Glomerular visceral epithelial cell (primary cell): ENCODE data around the gene FMN2.

Experiments used
- DNase-seq: peaks from one replicate; pipeline ENCODE4 v3.0.0-alpha.2; 2016; ENCODE audit errors: extremely low spot score

Gene FMN2

DNA sequence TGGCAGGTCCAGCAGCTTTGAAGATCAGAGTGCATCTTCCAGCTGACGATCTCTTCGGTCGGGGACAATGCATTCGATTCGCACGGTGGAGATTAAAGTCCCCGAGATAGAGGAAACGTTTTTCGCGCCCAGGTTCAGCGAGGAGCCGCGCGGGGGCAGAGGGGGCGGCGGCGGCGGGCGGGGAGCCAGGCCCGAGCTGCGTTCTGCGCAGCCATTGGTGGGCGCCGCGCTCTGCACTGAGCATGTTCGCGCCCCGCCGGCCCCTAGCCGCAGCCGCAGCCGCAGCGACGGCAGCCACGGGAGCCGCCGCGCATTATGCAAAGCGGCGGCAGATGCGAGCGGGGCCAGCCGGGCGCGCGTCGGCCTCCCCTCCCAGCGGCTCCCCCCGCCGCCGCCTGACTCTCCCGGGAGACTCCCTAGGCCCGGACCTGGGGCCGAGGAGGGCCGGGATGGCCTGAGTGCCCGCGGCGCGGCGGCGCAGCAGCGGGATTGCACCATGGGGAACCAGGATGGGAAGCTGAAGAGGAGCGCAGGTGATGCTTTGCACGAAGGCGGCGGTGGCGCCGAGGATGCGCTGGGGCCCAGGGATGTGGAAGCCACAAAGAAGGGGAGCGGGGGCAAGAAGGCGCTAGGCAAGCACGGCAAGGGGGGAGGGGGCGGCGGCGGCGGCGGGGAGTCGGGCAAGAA lies at the start of gene FMN2:
TSS of gene FMN2 (plus strand) at position 270 of the 687 bp plus-strand sequence. CDS start at position 497, 227 bp downstream.
- peak; percentile 63 for DNase-seq

DNA sequence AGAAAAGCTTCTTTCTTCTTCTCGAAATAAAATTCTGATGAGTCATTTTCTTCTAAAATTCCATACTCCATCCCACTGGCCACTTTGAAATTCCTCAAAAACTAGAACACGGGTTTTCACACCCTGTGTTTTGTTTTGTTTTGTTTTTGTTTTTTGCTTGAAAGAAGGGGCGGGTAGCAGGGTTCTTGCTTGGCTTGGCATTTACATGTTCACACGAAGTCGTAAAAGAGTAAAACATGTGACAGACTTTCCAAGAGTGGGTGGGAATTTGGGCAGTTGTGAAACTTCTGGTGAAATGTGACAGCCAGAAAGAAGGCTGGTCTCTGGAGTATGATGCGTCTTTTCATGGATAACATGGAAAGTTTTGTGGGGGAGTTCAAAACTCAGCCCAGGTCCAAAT lies 47.1 kb upstream of the FMN2 start:
- DNase-seq = no peak

DNA sequence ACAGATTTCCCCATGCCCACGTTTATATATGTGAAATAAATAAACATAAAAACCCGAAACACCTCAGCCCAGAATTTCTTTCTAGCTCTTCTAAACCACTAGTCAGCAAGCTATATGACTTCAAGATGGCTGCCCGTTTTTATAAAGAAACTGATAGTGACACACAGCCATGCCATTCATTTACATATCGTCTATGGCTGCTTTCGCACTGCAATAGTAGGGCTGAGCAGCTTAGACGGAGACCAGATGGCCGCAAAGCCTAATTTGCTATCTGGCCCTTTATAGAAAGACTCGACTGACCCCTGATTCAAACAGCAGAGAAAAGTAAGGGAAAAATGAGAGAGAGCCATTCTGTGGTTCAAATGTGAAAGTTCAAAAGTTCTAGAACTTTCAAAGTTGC lies 45.7 kb upstream of the FMN2 start:
- DNase-seq = no peak

DNA sequence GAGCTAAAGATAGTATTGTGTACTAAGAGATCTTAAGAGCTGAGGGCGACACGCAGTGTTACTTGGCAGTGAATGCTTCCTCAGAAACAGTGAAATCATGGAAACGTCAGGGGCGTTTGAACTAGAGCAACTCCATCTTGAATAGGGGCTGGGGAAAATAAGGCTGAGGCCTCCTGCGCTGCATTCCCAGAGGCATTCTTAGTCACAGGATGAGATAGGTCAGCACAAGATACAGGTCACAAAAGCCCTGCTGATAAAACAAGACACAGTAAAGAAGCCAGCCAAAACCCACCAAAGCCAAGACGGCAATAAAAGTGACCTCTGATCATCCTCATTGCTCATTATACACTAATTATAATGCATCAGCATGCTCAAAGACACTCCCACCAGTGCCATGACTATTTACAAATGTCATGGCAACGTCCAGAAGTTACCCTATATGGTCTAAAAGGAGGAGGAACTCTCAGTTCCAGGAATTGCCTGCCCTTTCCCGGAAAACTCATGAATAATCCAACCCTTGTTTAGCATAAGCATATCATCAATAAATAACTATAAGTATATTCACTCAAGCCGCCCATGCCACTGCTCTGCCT lies 37.5 kb upstream of the FMN2 start:
- DNase-seq = no peak

DNA sequence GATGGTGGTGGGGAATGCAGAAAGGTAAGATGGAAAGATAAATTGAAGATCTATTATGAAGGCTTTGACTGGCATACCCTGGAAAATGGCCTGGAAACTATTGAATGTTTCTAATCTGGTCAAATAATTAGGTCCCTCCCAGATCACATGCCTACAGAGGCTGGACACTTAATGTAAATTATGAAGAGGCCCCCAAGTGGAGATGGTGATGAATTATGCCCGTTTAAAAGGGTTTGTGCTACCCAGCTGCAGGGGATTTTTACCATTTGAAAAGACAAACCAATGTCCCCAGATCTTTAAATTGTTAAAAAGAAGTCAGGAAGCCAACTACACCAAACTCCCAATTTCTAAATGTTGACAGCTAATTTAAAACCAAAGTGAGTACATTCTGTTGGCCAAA lies 35.7 kb upstream of the FMN2 start:
- no peak for DNase-seq

DNA sequence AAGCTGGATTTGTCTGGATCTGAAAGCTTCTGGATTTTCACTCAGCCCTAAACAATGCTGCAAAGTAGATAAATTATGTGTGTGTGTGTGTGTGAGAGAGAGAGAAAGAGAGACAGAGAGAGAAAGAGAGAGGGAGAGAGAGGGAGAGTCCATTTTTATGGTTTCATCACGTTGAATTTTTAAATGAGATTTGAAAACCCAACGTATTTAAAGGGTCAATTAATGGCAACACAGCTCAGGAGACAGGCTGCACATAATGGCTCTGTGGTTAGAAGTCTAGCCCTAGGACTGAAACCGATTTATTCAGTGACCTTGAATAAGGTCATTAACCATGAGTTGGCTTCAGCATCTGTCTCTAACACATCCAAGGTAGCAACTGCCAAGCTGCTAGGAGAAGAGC lies 35.3 kb upstream of the FMN2 start:
- no peak for DNase-seq

DNA sequence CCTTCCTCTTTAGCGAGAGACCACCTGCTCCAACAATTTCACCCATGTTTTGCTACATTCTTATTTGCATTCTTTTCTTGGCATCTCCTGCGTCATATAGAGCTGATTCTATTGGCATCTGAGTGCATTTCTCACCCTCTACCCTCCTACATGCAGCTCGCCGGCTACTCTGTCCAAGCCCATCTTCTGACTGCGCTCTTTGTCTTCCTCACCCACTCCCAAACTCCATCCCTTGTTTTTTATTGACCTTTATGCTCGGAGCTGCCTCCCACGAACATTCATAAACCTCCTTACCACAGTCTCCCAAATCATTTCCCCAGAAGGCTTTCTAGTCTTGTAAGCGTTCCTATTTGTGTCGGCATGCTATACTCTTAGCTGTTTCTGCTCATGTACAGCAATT lies 33.6 kb upstream of the FMN2 start:
- DNase-seq = no peak

DNA sequence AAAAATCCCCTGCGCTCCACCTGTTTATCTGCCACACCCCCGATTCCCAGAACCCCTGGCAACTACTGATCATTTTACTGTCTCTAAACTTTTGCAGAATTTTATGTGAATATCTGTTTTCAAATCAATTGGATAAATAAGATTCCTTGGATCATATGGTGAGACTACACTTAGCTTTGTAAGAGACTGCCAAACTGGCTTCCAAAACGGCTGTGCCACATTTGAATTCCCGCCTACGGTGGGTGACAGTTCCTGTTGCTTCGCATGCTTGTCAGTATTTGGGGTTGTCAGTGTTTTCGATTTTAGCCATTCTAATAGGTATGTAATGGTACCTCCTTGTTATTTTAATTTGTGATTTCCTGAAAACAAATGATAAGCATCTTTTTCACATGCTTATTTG lies 22.7 kb upstream of the FMN2 start:
- DNase-seq = no peak

DNA sequence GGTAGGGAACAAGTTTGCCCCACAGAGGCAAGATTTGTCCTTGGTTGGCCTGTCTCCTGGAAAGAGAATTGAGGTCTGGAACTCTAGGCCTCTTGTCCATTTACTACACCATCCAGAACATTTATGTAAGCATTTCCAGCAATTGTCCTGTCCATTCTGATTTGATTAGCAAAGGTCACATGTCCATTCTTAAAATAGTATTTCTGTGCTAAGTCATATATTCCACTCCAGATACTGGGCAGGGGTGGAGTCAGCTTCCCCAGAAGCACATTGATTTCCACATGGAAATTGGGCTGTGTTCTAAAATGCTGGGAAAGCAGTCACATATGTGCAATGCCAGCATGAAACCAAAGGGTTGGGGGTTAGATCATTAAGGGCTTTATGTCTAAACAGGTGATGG lies 21.5 kb upstream of the FMN2 start:
- no peak for DNase-seq

DNA sequence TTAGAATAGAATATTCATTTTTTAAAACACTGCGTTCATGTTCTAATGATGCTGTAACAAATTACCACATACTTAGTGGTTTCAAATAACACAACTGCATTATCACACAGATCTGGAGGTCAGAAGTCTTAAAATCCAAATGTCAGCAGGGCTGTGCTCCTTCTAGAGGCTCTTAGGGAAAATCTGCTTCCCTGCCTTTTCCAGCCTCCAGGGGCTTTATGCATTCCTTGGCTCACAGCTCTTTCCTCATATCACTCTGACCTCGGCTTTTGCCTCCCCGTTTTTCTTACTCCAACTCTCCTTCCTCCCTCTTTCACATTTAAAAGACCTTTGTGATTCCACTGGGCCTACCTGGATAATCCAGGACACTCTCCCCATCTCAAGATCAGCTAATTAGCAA lies 18.6 kb upstream of the FMN2 start:
- no peak for DNase-seq

DNA sequence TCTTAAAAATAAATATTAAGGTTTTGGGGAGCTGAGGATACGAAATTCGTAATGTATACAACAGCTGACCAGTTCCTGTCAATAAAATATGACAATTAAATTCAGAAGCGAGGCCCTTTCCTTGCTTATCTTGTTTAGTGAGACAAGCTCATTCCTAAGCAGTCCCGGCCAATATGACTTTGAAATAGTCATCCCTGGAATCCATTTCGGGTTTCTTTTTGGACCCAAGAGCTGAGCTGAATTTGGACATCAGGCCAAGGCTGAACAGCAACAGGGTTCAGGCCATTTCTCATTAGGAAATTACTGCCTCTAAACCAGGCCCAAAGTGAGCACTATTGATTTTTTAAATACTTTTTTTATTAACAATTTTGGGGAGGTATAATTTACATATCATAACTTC lies 17.3 kb upstream of the FMN2 start:
- no peak for DNase-seq

DNA sequence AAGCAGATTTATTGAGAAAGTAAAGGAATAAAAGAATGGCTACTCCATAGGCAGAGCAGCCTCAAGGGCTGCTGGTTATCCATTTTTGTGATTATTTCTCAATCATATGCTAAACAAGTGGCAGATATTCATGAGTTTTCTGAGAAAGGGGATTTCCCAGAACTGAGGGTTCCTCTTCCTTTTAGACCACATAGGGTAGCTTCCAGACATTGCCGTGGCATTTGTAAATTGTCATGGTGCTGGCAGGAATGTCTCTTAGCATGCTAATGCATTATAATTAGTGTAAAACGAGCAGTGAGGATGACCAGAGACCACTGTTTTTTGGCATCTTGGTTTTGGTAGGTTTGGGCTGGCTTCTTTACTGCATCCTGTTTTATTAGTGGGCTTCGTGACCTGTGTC lies 16.8 kb upstream of the FMN2 start:
- DNase-seq = no peak

DNA sequence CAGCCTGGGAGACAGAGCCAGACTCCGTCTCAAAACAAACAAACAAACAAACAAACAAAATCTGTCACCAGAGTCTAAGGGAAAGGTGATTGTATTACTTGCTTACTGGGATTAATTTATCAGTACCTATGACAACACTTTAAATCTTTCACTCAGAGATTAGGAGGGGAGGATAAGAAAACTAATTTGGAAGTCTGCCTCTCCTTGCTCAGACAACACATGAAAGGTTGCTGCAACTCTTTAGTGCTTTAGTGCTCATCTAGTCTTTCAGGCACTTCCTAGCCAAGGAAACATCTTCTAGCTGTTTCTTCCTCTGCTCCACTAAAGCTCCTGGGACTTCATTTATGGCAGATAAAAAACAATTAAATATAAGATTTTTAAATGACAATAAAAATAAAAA lies 7.3 kb upstream of the FMN2 start:
- no peak for DNase-seq

DNA sequence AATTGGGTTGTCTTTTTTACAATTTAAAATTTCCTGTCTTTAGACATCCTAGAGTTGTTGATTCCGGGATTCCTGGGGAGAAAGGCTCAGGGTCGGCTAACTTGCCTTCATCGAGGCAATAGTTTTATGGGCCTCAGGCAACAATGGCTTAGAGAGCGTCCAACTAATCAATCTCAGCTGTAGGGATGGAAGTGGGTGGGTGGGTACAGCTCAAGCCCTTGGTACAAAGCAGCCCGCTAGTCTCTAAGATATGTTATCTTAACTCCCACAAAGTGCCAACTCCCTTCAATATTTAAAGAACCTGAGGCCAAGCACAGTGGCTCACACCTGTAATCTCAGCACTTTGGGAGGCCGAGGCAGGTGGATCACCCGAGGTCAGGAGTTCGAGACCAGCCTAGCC lies 6.9 kb upstream of the FMN2 start:
- DNase-seq = no peak

DNA sequence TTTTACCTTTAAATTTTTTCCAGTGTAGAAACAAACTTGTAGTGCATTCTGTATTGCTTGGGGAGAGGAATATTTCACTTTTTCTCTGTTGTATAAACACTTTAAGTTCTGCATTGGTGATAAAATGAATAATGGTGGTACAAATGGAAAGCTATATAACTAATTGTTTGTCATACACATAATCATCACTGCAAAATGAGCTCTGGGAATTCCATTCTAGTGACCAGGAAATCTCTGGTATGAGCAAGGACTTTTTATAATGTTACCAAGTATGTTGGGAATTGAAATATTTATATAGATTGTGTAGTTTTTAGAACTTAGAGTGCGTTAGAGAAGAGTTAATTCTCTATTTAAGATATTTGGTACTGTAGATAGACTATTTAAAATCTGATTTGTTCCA lies 5.0 kb upstream of the FMN2 start:
- no peak for DNase-seq

DNA sequence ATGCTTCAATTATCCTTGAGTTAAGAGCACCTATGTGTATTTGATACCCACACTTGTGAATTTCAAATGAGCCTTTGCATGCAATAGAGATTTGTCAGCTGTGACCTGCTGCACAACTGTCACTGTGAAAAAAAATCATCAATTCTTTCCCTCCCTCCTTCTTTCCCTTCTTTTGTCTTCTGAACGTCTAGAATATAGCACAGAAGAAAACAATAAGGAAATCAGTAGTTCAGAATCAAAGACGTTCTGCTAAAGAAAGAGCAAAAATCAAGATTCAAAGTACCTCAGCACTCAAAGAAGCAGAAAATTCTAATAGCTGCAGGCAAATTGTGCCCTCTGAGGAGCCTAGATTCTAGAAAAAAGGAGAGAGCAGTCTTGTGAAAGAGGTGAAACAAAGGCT lies 1.7 kb upstream of the FMN2 start:
- DNase-seq = no peak

DNA sequence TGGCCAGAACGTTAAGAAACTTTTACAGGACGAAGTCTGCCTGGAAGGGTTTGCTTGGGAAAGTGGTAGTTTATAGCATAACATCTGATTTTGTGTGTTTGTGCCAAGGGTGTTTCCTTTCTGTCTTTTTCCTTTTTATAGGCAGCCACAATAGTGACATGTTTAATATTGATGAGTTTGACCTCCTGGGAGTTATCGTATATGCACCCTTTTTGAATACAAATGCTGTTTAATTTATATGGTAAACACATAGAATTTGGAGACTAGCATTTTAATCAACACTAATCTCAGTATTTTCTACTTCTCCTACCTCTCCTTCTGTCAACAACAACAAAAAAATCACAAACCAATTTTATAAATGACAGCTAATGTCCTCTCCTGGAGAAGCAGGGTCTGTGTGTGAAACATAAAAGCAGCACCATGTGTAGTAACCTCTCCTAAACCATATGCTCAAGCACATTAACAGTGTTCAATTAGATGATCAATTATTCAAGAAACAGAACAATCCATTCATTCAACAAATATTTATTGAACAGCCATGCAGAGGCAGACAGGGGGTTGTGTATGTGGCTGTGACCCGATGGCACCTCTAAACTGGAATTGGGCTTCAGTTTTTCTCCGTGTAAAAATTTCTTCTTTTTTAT lies 604 bp upstream of the FMN2 start:
- DNase-seq = no peak

DNA sequence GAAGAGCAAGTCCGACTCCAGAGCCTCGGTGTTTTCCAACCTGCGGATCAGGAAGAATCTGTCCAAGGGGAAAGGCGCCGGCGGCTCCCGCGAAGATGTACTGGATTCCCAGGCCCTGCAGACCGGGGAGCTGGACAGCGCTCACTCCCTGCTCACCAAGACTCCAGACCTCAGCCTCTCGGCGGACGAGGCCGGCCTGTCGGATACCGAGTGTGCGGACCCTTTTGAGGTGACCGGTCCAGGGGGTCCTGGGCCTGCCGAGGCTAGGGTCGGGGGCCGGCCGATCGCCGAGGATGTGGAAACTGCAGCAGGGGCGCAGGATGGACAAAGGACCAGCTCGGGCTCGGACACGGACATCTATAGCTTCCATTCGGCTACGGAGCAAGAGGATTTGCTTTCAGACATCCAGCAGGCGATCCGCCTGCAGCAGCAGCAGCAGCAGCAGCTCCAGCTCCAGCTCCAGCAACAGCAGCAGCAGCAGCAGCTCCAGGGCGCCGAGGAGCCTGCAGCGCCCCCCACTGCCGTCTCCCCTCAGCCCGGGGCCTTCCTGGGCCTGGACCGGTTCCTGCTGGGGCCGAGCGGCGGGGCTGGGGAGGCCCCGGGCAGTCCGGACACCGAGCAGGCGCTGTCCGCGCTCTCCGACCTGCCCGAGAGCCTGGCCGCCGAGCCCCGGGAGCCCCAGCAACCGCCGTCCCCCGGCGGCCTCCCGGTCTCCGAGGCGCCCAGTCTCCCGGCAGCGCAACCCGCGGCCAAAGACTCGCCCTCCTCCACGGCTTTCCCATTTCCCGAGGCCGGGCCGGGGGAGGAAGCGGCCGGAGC lies 827 bp downstream of the FMN2 start:
- peak; percentile 58 for DNase-seq

DNA sequence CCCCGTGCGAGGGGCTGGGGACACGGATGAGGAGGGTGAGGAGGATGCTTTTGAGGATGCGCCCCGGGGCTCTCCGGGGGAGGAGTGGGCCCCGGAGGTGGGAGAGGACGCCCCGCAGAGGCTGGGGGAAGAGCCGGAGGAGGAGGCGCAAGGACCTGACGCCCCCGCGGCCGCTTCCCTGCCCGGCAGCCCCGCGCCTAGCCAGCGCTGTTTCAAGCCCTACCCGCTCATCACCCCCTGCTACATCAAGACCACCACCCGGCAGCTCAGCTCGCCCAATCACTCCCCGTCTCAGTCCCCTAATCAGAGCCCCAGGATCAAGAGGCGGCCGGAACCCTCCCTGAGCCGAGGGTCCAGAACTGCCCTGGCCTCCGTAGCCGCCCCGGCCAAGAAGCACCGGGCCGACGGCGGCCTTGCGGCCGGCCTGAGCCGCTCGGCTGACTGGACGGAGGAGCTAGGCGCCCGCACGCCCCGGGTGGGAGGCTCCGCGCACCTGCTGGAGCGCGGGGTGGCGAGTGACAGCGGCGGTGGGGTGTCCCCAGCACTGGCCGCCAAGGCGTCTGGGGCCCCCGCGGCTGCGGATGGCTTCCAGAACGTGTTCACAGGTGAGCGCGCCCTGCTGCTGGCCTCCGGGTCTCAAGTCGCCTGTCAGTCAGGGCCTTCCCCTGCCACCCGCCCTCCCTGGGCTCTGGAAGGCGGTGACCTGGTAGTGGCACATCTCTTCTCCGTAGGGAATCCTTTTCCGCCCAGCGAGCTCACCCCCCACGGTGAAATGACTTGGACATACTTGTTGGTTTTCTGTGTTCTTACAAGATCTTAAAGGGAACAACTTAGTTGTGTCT lies 1.7 kb downstream of the FMN2 start:
- peak; percentile 26 for DNase-seq

DNA sequence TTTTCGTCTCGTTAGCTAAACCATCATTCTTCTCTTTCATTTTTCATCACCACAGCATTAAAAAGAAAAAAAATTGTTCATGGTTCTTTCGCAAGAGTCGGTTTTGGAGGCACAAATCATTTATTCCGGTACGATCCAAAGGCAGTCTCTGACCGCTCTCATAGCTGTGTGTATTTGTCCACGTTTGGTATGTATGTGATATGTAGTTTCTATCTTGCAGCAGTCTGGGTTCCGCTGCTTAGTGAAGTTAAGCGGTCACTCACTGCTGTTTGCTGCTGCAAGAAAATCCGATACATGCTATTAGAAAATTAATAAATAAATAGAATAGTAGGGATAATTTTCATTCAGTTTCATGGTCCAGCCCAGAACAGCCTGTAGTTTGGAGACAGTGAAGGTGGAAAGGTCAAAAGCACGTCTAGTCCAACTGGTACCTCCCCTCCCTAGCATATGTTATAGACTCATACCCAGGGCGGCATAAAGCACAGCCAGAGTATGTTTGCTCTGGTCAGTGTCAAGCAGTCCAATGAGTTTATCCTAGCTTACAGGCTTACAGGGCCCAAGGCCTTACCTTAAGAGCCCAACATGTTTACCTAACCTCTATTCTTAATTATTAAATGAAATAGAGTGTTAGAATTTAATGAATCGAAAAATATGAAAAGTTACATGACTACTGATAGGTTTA lies 2.5 kb downstream of the FMN2 start:
- DNase-seq = no peak

DNA sequence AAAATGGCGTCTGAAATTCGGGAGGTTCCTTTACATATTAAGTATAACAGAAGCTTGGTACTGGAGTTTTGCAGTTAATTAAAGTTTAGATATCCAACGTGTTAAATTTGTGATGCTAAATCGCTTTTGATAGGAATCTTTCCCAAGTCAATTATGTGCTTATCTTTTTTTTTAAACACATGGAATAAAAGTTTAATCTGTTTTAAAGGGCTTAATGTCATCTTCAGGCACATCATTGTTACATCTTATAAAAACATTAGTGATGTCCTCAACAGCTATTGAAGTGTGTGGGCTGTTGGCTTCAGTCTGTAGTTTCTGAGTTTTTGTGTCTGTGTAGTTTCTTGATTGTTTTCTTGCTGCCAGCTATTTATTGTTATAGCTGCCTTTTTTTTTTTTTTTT lies 5.3 kb downstream of the FMN2 start:
- DNase-seq = no peak
